WTC11 (cell line): ENCODE results near the gene EML4. TPM values are rescaled to one million over a fixed set of nuclear protein-coding genes. Genes with fewer than 3 reads are reported as not detected.

Source experiments
- ATAC-seq: fragments of 200-7000 bp; cut with Tn5 transposase; 2 replicates; pipeline ENCODE4 v1.10.0; 2021; ENCODE audit warnings: mild to moderate bottlenecking, moderate library complexity
- CTCF ChIA-PET: fragments of 300-600 bp; sonication (Branson Sonifier 250); formaldehyde crosslinking; loops from one replicate; lab custom pipeline; 2021; ENCODE audit warnings: antibody characterized with exemption; lab: Charles Lee
- POLR2A ChIA-PET: fragments of 350-600 bp; sonication (Branson Sonifier 250); formaldehyde crosslinking; loops from one replicate; lab custom pipeline; 2021; ENCODE audit warnings: antibody characterized with exemption; lab: Charles Lee
- DNase-seq: peaks from one replicate; pipeline ENCODE4 v3.0.0; 2021; ENCODE audit warnings: low spot score
- H3K27ac Mint-ChIP-seq: 2 replicates; pipeline ENCODE4 v1.8.0; 2021; ENCODE audit warnings: mixed read lengths
- H3K27me3 Mint-ChIP-seq: 2 replicates; pipeline ENCODE4 v1.8.0; 2021; ENCODE audit warnings: low read depth, mild to moderate bottlenecking, moderate library complexity, mixed read lengths
- H3K36me3 Mint-ChIP-seq: 2 replicates; pipeline ENCODE4 v1.8.0; 2021; ENCODE audit warnings: mixed read lengths
- H3K4me1 Mint-ChIP-seq: 2 replicates; pipeline ENCODE4 v1.8.0; 2022; ENCODE audit warnings: mixed read lengths
- H3K4me3 Mint-ChIP-seq: 2 replicates; pipeline ENCODE4 v1.8.0; 2021; ENCODE audit warnings: mild to moderate bottlenecking, moderate library complexity, mixed read lengths
- H3K9me3 Mint-ChIP-seq: 2 replicates; pipeline ENCODE4 v1.8.0; 2021; ENCODE audit warnings: mixed read lengths
- CREB1 ChIP-seq: sonication (generic); formaldehyde crosslinking; IDR thresholded peaks from 2 replicates; pipeline ENCODE4 v1.8.0; 2023; ENCODE audit warnings: mild to moderate bottlenecking, missing genetic modification reagents
- CREM ChIP-seq: sonication (generic); formaldehyde crosslinking; IDR thresholded peaks from 2 replicates; pipeline ENCODE4 v1.8.1; 2022; ENCODE audit warnings: mild to moderate bottlenecking, missing genetic modification reagents, moderate library complexity
- FOXJ3 ChIP-seq: sonication (generic); formaldehyde crosslinking; IDR thresholded peaks from 2 replicates; pipeline ENCODE4 v1.9.0; 2021; ENCODE audit warnings: missing genetic modification reagents, mild to moderate bottlenecking, borderline replicate concordance
- FOXP1 ChIP-seq: sonication (generic); formaldehyde crosslinking; IDR thresholded peaks from 2 replicates; pipeline ENCODE4 v1.8.0; 2022; ENCODE audit warnings: missing genetic modification reagents, mild to moderate bottlenecking, moderate library complexity, borderline replicate concordance
- KAT7 ChIP-seq: sonication (generic); formaldehyde crosslinking; IDR thresholded peaks from 2 replicates; pipeline ENCODE4 v1.8.1; 2023; ENCODE audit warnings: missing genetic modification reagents, mild to moderate bottlenecking, borderline replicate concordance
- MYBL2 ChIP-seq: sonication (generic); formaldehyde crosslinking; IDR thresholded peaks from 2 replicates; pipeline ENCODE4 v1.8.1; 2023; ENCODE audit warnings: mild to moderate bottlenecking, moderate library complexity, missing genetic modification reagents
- NFYB ChIP-seq: sonication (generic); formaldehyde crosslinking; conservative IDR thresholded peaks from 2 replicates; pipeline ENCODE4 v1.8.0; 2022; ENCODE audit warnings: low read depth, missing genetic modification reagents
- NR3C1 ChIP-seq: sonication (generic); formaldehyde crosslinking; conservative IDR thresholded peaks from 2 replicates; pipeline ENCODE4 v1.8.1; 2023; ENCODE audit warnings: low read depth, mild to moderate bottlenecking, missing genetic modification reagents
- SMAD4 ChIP-seq: sonication (generic); formaldehyde crosslinking; IDR thresholded peaks from 2 replicates; pipeline ENCODE4 v1.8.0; 2022; ENCODE audit warnings: mild to moderate bottlenecking, missing genetic modification reagents
- ZNF671 ChIP-seq: fragments of 250-450 bp; sonication (Bioruptor Pico); IDR thresholded peaks from 2 replicates; pipeline ENCODE4 v1.8.0; 2021; ENCODE audit warnings: mild to moderate bottlenecking
- total RNA-seq: library from RNA; stranded (reverse); gene quantifications from 3 replicates; pipeline ENCODE4 v1.2.3, GENCODE V29; 2021
- TF ChIP-seq, protein P1 (sequence below): sonication (generic); formaldehyde crosslinking; IDR thresholded peaks from 2 replicates; pipeline ENCODE4 v1.8.1; 2023; ENCODE audit warnings: mild to moderate bottlenecking, missing genetic modification reagents
- TF ChIP-seq, protein P2 (sequence below): sonication (generic); formaldehyde crosslinking; conservative IDR thresholded peaks from 2 replicates; pipeline ENCODE4 v1.8.1; 2023; ENCODE audit warnings: mild to moderate bottlenecking, low read depth, missing genetic modification reagents, moderate library complexity
- TF ChIP-seq, protein P3 (sequence below): sonication (generic); formaldehyde crosslinking; IDR thresholded peaks from 2 replicates; pipeline ENCODE4 v1.8.1; 2023; ENCODE audit warnings: mild to moderate bottlenecking, missing genetic modification reagents, borderline replicate concordance
- TF ChIP-seq, protein P4 (sequence below): sonication (generic); formaldehyde crosslinking; IDR thresholded peaks from 2 replicates; pipeline ENCODE4 v1.8.1; 2023; ENCODE audit warnings: mild to moderate bottlenecking, missing genetic modification reagents, moderate library complexity
- TF ChIP-seq, protein P5 (sequence below): fragments of 250-450 bp; sonication (Bioruptor Pico); IDR thresholded peaks from 2 replicates; pipeline ENCODE4 v1.9.0; 2021; ENCODE audit warnings: mild to moderate bottlenecking
- TF ChIP-seq, protein P6 (sequence below): sonication (generic); formaldehyde crosslinking; IDR thresholded peaks from 2 replicates; pipeline ENCODE4 v1.8.1; 2023; ENCODE audit warnings: mild to moderate bottlenecking, missing genetic modification reagents
- TF ChIP-seq, protein P7 (sequence below): fragments of 250-450 bp; sonication (Bioruptor Pico); IDR thresholded peaks from 2 replicates; pipeline ENCODE4 v2.1.2; 2022; ENCODE audit warnings: mild to moderate bottlenecking, moderate library complexity

Gene EML4
- total RNA-seq, 1 experiment from 2014 or later: 89.9 TPM

DNA sequence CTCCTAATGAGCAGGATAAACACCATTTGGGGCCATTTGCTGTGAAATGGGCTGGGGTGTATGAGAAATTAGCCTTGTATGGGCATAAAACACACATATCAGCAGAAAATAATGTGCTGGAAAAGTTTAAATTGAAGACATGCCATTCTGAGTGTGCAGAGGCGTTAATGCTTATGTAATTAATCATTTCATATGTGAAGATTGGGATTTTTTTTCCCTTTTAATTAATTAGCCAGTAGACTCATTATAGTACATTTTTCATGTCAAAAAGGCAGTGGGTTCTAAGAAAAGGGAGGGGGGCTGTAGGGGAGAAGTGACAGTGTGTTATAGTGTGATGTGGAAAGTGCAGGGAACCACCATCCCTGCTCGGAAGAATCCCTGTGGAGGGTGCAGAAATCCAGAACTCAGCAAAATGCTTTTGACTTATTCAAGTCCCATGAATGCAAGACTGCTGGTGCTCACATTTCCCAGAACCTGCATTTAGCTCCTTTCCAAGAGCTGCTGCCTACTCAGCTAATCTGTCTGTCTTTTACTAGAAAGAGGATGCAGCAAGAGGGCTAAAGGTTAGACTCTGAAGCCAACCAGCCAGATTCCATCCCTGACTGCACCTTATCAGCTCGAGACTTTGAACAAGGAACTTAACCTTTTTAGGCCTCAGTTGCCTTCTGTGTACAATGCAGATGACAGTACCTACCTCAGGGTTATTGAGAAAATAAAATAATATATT lies 203.5 kb downstream of the EML4 start:
- CTCF ChIA-PET: interaction anchor here (0.6 to 0.9 kb wide), 2 partner anchors 13 kb away, joined by 3 to 4 read pairs; no protein-coding TSS in a partner anchor

More for the DNA sequence above, 203.5 kb downstream of the EML4 start:
- TF ChIP-seq, protein P1, sequence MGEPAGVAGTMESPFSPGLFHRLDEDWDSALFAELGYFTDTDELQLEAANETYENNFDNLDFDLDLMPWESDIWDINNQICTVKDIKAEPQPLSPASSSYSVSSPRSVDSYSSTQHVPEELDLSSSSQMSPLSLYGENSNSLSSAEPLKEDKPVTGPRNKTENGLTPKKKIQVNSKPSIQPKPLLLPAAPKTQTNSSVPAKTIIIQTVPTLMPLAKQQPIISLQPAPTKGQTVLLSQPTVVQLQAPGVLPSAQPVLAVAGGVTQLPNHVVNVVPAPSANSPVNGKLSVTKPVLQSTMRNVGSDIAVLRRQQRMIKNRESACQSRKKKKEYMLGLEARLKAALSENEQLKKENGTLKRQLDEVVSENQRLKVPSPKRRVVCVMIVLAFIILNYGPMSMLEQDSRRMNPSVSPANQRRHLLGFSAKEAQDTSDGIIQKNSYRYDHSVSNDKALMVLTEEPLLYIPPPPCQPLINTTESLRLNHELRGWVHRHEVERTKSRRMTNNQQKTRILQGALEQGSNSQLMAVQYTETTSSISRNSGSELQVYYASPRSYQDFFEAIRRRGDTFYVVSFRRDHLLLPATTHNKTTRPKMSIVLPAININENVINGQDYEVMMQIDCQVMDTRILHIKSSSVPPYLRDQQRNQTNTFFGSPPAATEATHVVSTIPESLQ (CRISPR knock-in tag): no peak
- TF ChIP-seq FOXJ3: no peak
- TF ChIP-seq, protein P2, sequence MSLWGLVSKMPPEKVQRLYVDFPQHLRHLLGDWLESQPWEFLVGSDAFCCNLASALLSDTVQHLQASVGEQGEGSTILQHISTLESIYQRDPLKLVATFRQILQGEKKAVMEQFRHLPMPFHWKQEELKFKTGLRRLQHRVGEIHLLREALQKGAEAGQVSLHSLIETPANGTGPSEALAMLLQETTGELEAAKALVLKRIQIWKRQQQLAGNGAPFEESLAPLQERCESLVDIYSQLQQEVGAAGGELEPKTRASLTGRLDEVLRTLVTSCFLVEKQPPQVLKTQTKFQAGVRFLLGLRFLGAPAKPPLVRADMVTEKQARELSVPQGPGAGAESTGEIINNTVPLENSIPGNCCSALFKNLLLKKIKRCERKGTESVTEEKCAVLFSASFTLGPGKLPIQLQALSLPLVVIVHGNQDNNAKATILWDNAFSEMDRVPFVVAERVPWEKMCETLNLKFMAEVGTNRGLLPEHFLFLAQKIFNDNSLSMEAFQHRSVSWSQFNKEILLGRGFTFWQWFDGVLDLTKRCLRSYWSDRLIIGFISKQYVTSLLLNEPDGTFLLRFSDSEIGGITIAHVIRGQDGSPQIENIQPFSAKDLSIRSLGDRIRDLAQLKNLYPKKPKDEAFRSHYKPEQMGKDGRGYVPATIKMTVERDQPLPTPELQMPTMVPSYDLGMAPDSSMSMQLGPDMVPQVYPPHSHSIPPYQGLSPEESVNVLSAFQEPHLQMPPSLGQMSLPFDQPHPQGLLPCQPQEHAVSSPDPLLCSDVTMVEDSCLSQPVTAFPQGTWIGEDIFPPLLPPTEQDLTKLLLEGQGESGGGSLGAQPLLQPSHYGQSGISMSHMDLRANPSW (CRISPR knock-in tag): no peak
- no peak for TF ChIP-seq CREB1 (CRISPR knock-in tag)
- TF ChIP-seq, protein P3, sequence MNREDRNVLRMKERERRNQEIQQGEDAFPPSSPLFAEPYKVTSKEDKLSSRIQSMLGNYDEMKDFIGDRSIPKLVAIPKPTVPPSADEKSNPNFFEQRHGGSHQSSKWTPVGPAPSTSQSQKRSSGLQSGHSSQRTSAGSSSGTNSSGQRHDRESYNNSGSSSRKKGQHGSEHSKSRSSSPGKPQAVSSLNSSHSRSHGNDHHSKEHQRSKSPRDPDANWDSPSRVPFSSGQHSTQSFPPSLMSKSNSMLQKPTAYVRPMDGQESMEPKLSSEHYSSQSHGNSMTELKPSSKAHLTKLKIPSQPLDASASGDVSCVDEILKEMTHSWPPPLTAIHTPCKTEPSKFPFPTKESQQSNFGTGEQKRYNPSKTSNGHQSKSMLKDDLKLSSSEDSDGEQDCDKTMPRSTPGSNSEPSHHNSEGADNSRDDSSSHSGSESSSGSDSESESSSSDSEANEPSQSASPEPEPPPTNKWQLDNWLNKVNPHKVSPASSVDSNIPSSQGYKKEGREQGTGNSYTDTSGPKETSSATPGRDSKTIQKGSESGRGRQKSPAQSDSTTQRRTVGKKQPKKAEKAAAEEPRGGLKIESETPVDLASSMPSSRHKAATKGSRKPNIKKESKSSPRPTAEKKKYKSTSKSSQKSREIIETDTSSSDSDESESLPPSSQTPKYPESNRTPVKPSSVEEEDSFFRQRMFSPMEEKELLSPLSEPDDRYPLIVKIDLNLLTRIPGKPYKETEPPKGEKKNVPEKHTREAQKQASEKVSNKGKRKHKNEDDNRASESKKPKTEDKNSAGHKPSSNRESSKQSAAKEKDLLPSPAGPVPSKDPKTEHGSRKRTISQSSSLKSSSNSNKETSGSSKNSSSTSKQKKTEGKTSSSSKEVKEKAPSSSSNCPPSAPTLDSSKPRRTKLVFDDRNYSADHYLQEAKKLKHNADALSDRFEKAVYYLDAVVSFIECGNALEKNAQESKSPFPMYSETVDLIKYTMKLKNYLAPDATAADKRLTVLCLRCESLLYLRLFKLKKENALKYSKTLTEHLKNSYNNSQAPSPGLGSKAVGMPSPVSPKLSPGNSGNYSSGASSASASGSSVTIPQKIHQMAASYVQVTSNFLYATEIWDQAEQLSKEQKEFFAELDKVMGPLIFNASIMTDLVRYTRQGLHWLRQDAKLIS (CRISPR knock-in tag): no peak
- TF ChIP-seq, protein P4, sequence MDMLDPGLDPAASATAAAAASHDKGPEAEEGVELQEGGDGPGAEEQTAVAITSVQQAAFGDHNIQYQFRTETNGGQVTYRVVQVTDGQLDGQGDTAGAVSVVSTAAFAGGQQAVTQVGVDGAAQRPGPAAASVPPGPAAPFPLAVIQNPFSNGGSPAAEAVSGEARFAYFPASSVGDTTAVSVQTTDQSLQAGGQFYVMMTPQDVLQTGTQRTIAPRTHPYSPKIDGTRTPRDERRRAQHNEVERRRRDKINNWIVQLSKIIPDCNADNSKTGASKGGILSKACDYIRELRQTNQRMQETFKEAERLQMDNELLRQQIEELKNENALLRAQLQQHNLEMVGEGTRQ: no peak
- TF ChIP-seq NFYB: no peak
- no peak for TF ChIP-seq ZNF671
- TF ChIP-seq SMAD4 (CRISPR knock-in tag): no peak
- no peak for TF ChIP-seq MYBL2 (CRISPR knock-in tag)
- TF ChIP-seq KAT7: no peak
- no peak for TF ChIP-seq FOXP1 (CRISPR knock-in tag)
- TF ChIP-seq CREM (CRISPR knock-in tag): no peak
- TF ChIP-seq, protein P5, sequence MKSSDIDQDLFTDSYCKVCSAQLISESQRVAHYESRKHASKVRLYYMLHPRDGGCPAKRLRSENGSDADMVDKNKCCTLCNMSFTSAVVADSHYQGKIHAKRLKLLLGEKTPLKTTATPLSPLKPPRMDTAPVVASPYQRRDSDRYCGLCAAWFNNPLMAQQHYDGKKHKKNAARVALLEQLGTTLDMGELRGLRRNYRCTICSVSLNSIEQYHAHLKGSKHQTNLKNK (CRISPR knock-in tag): no peak
- TF ChIP-seq, protein P6, sequence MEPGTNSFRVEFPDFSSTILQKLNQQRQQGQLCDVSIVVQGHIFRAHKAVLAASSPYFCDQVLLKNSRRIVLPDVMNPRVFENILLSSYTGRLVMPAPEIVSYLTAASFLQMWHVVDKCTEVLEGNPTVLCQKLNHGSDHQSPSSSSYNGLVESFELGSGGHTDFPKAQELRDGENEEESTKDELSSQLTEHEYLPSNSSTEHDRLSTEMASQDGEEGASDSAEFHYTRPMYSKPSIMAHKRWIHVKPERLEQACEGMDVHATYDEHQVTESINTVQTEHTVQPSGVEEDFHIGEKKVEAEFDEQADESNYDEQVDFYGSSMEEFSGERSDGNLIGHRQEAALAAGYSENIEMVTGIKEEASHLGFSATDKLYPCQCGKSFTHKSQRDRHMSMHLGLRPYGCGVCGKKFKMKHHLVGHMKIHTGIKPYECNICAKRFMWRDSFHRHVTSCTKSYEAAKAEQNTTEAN (CRISPR knock-in tag): no peak
- TF ChIP-seq NR3C1 (CRISPR knock-in tag): no peak
- TF ChIP-seq, protein P7, sequence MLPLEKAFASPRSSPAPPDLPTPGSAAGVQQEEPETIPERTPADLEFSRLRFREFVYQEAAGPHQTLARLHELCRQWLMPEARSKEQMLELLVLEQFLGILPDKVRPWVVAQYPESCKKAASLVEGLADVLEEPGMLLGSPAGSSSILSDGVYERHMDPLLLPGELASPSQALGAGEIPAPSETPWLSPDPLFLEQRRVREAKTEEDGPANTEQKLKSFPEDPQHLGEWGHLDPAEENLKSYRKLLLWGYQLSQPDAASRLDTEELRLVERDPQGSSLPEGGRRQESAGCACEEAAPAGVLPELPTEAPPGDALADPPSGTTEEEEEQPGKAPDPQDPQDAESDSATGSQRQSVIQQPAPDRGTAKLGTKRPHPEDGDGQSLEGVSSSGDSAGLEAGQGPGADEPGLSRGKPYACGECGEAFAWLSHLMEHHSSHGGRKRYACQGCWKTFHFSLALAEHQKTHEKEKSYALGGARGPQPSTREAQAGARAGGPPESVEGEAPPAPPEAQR (CRISPR knock-in tag): no peak
- POLR2A ChIA-PET: no interaction called here
- H3K27me3 Mint-ChIP-seq: no peaks in the 10 kb centered on the region
- H3K9me3 Mint-ChIP-seq: no peaks in the 10 kb centered on the region
- no peak overlapping the region for H3K27ac Mint-ChIP-seq
- H3K4me3 Mint-ChIP-seq: no peak overlapping the region
- ATAC-seq (no peak), DNase-seq (no peak)
- no peaks in the 10 kb centered on the region for H3K36me3 Mint-ChIP-seq
- peaks cover 8% of the 10 kb centered on the region; the same call in 1 of the 2 replicates for H3K4me1 Mint-ChIP-seq
